T-cell (primary cell): ENCODE results near the gene WWTR1. TPM values are rescaled to one million over a fixed set of nuclear protein-coding genes. Genes with fewer than 3 reads are reported as not detected.

ENCODE experiments used
- ATAC-seq, 4 experiments: fragments of 200-7000 bp in 3 of 4; fragments of 150-1000 bp in 1 of 4; cut with Tn5 transposase; replicated peaks in 1 of 4; 1 replicate in 3 of 4; 2 replicates in 1 of 4; pipeline ENCODE4 v1.10.0; 2021; ENCODE audit warnings: moderate library complexity in 3 of 4, mild to moderate bottlenecking in 2 of 4, moderate number of reproducible peaks in 1 of 4
- CTCF ChIA-PET, 2 donors: fragments of 300-600 bp; sonication (Branson Sonifier 250); formaldehyde crosslinking; loops; one replicate each; lab custom pipeline; 2022; ENCODE audit warnings: antibody characterized with exemption in 2 of 2; lab: Charles Lee
- POLR2A ChIA-PET, 2 donors: fragments of 300-600 bp; sonication (Branson Sonifier 250); formaldehyde crosslinking; loops; one replicate each; lab custom pipeline; 2022; ENCODE audit warnings: antibody characterized with exemption in 2 of 2; lab: Charles Lee
- DNase-seq, 35 experiments: peaks; one replicate each; pipeline versions ENCODE4 v3.0.0 to v3.0.0-alpha.2; 2013 to 2023
- H3K27ac ChIP-seq: one replicate; pipeline ENCODE4 v1.5.1; 2013; ENCODE audit warnings: low read length
- H3K27me3 ChIP-seq, 2 experiments: replicated peaks in 1 of 2; 1 replicate in 1 of 2; 2 replicates in 1 of 2; pipeline versions ENCODE4 v1.6.1 to v1.7.0; 2013; ENCODE audit warnings: low read length in 1 of 2, mixed read lengths in 1 of 2; ENCODE audit not compliant: control insufficient read depth in 2 of 2, insufficient read depth in 2 of 2; ENCODE audit errors: extremely low read depth in 1 of 2
- H3K36me3 ChIP-seq, 2 donors: 1 replicate in 1 of 2; 2 replicates in 1 of 2; pipeline versions ENCODE4 v1.6.1 to v1.7.0; 2013; ENCODE audit warnings: low read length in 1 of 2; ENCODE audit not compliant: control insufficient read depth in 2 of 2, insufficient read depth in 1 of 2; ENCODE audit errors: extremely low read depth in 1 of 2
- H3K4me1 ChIP-seq, 2 experiments: 1 replicate in 1 of 2; 2 replicates in 1 of 2; pipeline versions ENCODE4 v1.6.1 to v1.7.0; 2013; ENCODE audit warnings: low read length in 2 of 2, mixed read lengths in 1 of 2; ENCODE audit not compliant: insufficient read depth in 2 of 2, control insufficient read depth in 1 of 2; ENCODE audit errors: extremely low read depth in 1 of 2
- H3K4me3 ChIP-seq, 2 donors: 1 replicate in 1 of 2; 2 replicates in 1 of 2; pipeline versions ENCODE4 v1.5.1 to v1.7.0; 2013; ENCODE audit warnings: mild to moderate bottlenecking in 2 of 2, low read length in 1 of 2, moderate library complexity in 1 of 2; ENCODE audit not compliant: control insufficient read depth in 1 of 2; ENCODE audit errors: extremely low read depth in 1 of 2
- H3K9me3 ChIP-seq: 2 replicates; pipeline ENCODE4 v1.7.0; 2013
- H3K27ac Mint-ChIP-seq, 2 donors: one replicate each; pipeline ENCODE4 v1.8.0; 2020 to 2021; ENCODE audit warnings: mild to moderate bottlenecking in 2 of 2, mixed read lengths in 2 of 2
- H3K27me3 Mint-ChIP-seq, 2 donors: one replicate each; pipeline ENCODE4 v1.8.0; 2021 to 2022; ENCODE audit warnings: mixed read lengths in 2 of 2
- H3K36me3 Mint-ChIP-seq: one replicate; pipeline ENCODE4 v1.8.0; 2021; ENCODE audit warnings: mixed read lengths
- H3K4me1 Mint-ChIP-seq, 3 donors: one replicate each; pipeline ENCODE4 v1.8.0; 2020 to 2022; ENCODE audit warnings: mixed read lengths in 3 of 3, mild to moderate bottlenecking in 1 of 3
- H3K4me3 Mint-ChIP-seq, 3 donors: one replicate each; pipeline ENCODE4 v1.8.0; 2020 to 2022; ENCODE audit warnings: mild to moderate bottlenecking in 3 of 3, mixed read lengths in 3 of 3, moderate library complexity in 3 of 3
- H3K9me3 Mint-ChIP-seq, 3 donors: one replicate each; pipeline ENCODE4 v1.8.0; 2020 to 2022; ENCODE audit warnings: mixed read lengths in 3 of 3
- WGBS: methylation state at CpG from one replicate; pipeline ENCODE4 v1.1.5; 2013; ENCODE audit warnings: missing lambda C conversion rate; ENCODE audit not compliant: insufficient coverage; 5-methylcytosine and 5-hydroxymethylcytosine counted together
- total RNA-seq, 35 experiments: library from RNA in 6 of 35; stranded (reverse) in 6 of 35; fragments of 120-200 nt in 1 of 35; gene quantifications; one replicate each; pipeline versions ENCODE4 v1.2.1 to v1.2.4 and lab custom pipeline; 2013 to 2026

WWTR1 gene
- total RNA-seq, 5 donors from 2014 or later (not counting 1 experiment from before 2014, with no cell fraction given), result 0.43 to 1.6 (median 1.1) TPM

DNA sequence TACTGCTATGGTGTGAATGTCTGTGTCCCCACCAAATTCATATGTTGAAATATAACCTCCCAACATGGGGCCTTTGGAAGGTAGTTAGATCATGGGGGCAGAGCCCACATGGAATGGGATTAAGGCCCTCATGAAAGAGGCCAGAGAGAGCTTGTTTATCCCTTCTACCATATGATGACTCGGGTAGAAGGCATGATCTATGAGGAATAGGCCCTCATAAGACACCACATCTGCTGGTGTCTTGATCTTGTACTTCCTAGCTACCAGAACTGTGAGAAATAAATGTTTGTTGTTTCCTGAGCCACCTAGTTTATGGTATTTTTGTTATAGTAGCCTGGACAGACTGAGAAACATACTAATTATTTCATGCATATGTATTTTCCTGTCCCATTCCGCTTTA, 51.9 kb downstream of the WWTR1 start:
- Histone ChIP-seq H3K36me3 (no peaks in the 10 kb centered on the region), H3K27me3 (peaks cover 0 to 3% of the 10 kb centered on the region in 2 experiments), H3K27ac (no peak overlapping the region), H3K9me3 (no peaks in the 10 kb centered on the region), H3K4me3 (no peak overlapping the region), H3K4me1 (no peaks in the 10 kb centered on the region)
- DNase-seq, result no peak
- Mint-ChIP-seq H3K27me3 (peaks cover 0 to 5% of the 10 kb centered on the region in 2 donors), H3K36me3 (no peaks in the 10 kb centered on the region), H3K4me3 (no peak overlapping the region), H3K4me1 (peaks cover 0 to 3% (median 0%) of the 10 kb centered on the region in 3 donors), H3K27ac (no peak overlapping the region), H3K9me3 (no peaks in the 10 kb centered on the region)
- ChIA-PET POLR2A (interaction anchor here in 1 of 2 donors (0.6 kb wide), 1 partner anchor 132 kb away, joined by 4 read pairs; no protein-coding TSS in a partner anchor), CTCF (interaction anchor here in 1 of 2 donors (0.6 kb wide), 1 partner anchor 427 kb away, joined by 4 read pairs; no protein-coding TSS in a partner anchor)
- 100% methylated on average over 1 of the region's 2 CpGs for WGBS
- no peak for ATAC-seq

DNA sequence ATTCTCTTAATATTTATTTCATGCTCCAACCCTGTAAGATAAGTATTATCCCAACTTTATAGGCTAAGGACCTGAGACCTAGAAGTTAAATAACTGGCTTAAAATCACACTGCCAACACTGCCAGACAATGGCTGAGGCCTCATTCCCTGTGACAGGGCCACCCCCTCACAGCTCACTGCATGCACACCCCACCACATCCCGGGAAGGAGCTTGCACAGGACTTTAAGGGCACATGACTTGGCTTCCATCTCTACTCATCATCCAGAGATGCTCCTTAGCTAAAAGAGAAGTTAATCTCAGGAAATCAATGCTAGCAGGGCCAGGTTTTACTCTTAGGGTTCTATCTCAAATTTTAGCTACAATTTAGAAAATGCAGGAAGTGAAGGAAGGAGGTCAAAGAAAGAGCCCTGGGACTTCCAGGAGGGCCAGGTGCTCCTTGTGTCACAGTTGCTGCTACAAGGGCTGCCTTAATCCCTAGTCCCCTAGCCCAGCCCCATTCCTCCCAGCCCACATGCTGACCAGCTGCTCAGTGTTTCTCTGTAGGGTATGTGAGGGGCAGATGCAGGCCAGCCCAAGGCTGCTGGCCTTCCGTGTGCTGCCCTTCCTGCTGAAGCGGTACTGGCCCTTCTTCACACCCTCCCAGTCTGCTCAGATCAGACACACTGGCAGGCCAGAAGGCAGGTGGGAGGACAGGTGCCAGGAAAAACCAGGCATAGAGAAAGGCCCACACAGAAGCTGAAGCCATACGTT, 53.5 kb downstream of the WWTR1 start:
- Mint-ChIP-seq H3K9me3 (no peaks in the 10 kb centered on the region), H3K36me3 (no peaks in the 10 kb centered on the region), H3K27me3 (no peaks in the 10 kb centered on the region), H3K4me1 (no peaks in the 10 kb centered on the region), H3K4me3 (no peak overlapping the region), H3K27ac (no peak overlapping the region)
- ATAC-seq (no peak), DNase-seq (no peak)
- CTCF ChIA-PET, result interaction anchor here in 1 of 2 donors (1.5 kb wide), 1 partner anchor 42 kb away, joined by 5 read pairs; no protein-coding TSS in a partner anchor
- no peak overlapping the region for H3K4me3 ChIP-seq
- WGBS, result 71% methylated on average over 2 of the region's 4 CpGs
- no peaks in the 10 kb centered on the region for H3K4me1 ChIP-seq
- H3K9me3 ChIP-seq, result no peaks in the 10 kb centered on the region
- POLR2A ChIA-PET, result interaction anchor here (0.6 kb wide), 2 partner anchors 120 to 1948 kb away, joined by 4 to 9 read pairs; no protein-coding TSS in a partner anchor
- H3K27me3 ChIP-seq, result peaks cover 0 to 3% of the 10 kb centered on the region in 2 experiments
- no peaks in the 10 kb centered on the region for H3K36me3 ChIP-seq
- H3K27ac ChIP-seq, result no peak overlapping the region

DNA sequence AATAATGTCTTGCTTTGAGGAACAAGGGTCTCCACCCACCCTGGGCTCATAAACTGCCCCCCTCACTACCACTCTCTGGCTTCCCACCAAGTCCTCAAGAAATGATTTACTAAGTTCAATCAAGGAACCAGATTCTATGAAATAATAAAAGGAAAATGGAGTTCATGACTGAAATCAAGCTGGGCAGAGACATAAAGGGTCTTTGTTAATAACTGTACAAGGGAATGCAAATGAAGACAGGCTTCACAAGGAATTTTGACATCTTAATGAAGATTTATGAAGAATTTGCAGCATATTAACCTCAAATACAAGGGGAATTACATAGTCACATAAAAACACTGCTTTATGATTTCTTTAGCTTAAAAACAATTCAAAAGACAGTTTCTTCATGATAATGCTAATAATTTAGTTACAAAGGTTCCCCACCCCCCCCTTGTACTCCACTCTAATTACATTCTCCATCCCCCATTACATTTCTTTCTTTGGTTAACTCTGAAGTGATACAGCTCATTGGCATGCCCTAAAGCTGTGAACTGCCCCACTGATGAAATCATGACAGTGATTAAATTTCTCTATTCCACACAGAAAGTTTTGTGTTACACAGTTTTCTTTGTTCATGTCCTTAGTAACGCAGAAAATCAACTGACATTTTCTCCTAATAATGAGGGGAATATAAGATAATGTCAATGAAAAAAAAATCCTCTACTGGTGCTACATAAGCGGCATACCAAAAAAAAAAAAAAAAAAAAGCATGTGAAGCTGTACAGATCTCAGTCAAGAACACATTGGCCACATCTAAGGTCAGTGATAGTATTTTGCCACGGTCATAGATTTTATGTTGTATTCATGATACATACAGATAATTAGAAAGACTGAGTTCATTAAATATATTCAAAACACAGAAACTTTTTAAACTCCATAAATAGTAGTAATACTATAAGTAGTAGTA, 54.4 kb downstream of the WWTR1 start:
- no peak overlapping the region for H3K4me3 Mint-ChIP-seq
- ChIA-PET POLR2A (interaction anchor here (0.6 kb wide), 2 partner anchors 119 to 1949 kb away, joined by 4 to 9 read pairs; no protein-coding TSS in a partner anchor), CTCF (interaction anchor here in 1 of 2 donors (1.5 kb wide), 1 partner anchor 42 kb away, joined by 5 read pairs; no protein-coding TSS in a partner anchor)
- H3K36me3 Mint-ChIP-seq, result no peaks in the 10 kb centered on the region
- no peak overlapping the region for H3K27ac ChIP-seq
- no peaks in the 10 kb centered on the region for H3K9me3 Mint-ChIP-seq
- no peak overlapping the region for H3K27ac Mint-ChIP-seq
- no peaks in the 10 kb centered on the region for H3K9me3 ChIP-seq
- no peaks in the 10 kb centered on the region for H3K36me3 ChIP-seq
- H3K4me1 Mint-ChIP-seq, result no peaks in the 10 kb centered on the region
- DNase-seq, result no peak
- WGBS, result no CpG with 5 or more reads among the region's 3 CpGs
- no peak for ATAC-seq
- H3K4me3 ChIP-seq, result no peak overlapping the region
- H3K4me1 ChIP-seq, result no peaks in the 10 kb centered on the region
- H3K27me3 ChIP-seq, result peaks cover 0 to 3% of the 10 kb centered on the region in 2 experiments
- no peaks in the 10 kb centered on the region for H3K27me3 Mint-ChIP-seq

DNA sequence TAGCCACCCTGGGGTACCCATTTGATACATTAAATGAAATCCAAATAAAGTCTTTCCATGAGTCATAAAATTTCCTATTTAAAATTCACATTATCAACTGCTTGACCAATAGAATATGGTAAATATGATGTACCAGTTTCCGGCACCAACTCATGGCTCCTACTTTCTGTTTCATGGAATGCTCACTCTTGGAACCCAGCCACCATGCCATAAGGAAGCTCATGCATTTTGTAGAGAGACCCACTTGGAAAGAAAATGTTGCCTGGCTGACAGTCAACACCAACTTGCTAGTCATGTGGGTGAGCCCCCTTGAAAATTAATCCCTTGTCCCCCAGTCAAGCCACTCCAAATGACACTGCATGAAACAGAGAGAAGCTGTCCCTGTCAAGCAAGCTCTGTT, 57.2 kb downstream of the WWTR1 start:
- Mint-ChIP-seq H3K4me3 (no peak overlapping the region), H3K27ac (no peak overlapping the region), H3K27me3 (no peaks in the 10 kb centered on the region), H3K9me3 (no peaks in the 10 kb centered on the region), H3K36me3 (no peaks in the 10 kb centered on the region), H3K4me1 (no peaks in the 10 kb centered on the region)
- H3K27me3 ChIP-seq, result peaks cover 0 to 3% of the 10 kb centered on the region in 2 experiments
- DNase-seq (no peak), ATAC-seq (no peak)
- no CpG with 5 or more reads among the region's 1 CpG for WGBS
- ChIA-PET POLR2A (interaction anchor here in 1 of 2 donors (0.9 kb wide), 1 partner anchor 1352 kb away, joined by 3 read pairs; no protein-coding TSS in a partner anchor), CTCF (interaction anchor here in 1 of 2 donors (0.5 kb wide), 1 partner anchor 84 kb away, joined by 3 read pairs; no protein-coding TSS in a partner anchor)
- H3K4me3 ChIP-seq, result no peak overlapping the region
- H3K36me3 ChIP-seq, result no peaks in the 10 kb centered on the region
- H3K4me1 ChIP-seq, result no peaks in the 10 kb centered on the region
- no peaks in the 10 kb centered on the region for H3K9me3 ChIP-seq
- no peak overlapping the region for H3K27ac ChIP-seq

DNA sequence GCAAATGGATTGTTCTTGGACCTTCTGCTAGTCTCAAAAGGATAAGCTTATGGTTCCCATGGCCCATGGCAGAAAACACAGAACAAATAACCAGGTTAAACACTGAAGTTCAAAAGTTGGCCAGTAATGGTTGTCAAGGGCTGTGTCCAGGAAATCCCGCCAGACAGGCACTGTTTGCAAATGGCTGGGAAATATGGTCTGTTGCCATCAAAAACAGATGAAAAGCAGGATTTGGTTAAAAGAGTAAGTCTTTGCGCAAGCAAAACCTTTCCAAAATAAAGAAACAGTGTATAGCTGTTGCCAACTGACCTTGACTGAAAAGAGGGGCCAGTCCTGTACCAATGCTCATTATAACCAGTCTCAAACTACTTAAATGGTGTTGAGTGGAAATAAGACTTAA, 58.6 kb downstream of the WWTR1 start:
- no peak overlapping the region for H3K27ac ChIP-seq
- DNase-seq (no peak), ATAC-seq (no peak)
- H3K9me3 ChIP-seq, result no peaks in the 10 kb centered on the region
- peaks cover 0 to 3% of the 10 kb centered on the region in 2 experiments for H3K27me3 ChIP-seq
- ChIA-PET CTCF (no interaction called here), POLR2A (interaction anchor here in 1 of 2 donors (0.5 kb wide), 1 partner anchor 524 kb away, joined by 3 read pairs; no protein-coding TSS in a partner anchor)
- whole genome bisulfite sequencing, result 100% methylated on average over 1 of the region's 2 CpGs
- H3K36me3 Mint-ChIP-seq, result no peaks in the 10 kb centered on the region
- no peaks in the 10 kb centered on the region for H3K4me1 ChIP-seq
- no peaks in the 10 kb centered on the region for H3K9me3 Mint-ChIP-seq
- no peak overlapping the region for H3K27ac Mint-ChIP-seq
- no peaks in the 10 kb centered on the region for H3K4me1 Mint-ChIP-seq
- no peaks in the 10 kb centered on the region for H3K27me3 Mint-ChIP-seq
- H3K4me3 ChIP-seq, result no peak overlapping the region
- no peaks in the 10 kb centered on the region for H3K36me3 ChIP-seq
- no peak overlapping the region for H3K4me3 Mint-ChIP-seq
